Activated naive CD4-positive, alpha-beta T cell treated with anti-CD3 and anti-CD28 coated beads, Interleukin-2, amount 50 U/mL, for 24 hours (primary cell): ENCODE data around the gene TFB1M.
"Not testable (repeated sequence)": the region's sequence is repeated elsewhere in the genome, so short reads cannot be mapped to it uniquely, and the experiment has no call there.

Experiments
- H3K27ac Mint-ChIP-seq: one replicate; pipeline ENCODE4 v1.8.0; 2021; ENCODE audit warnings: mild to moderate bottlenecking, mixed read lengths
- H3K27me3 Mint-ChIP-seq: one replicate; pipeline ENCODE4 v1.8.0; 2021; ENCODE audit warnings: mixed read lengths
- H3K36me3 Mint-ChIP-seq: one replicate; pipeline ENCODE4 v1.8.0; 2021; ENCODE audit warnings: mixed read lengths
- H3K4me1 Mint-ChIP-seq: one replicate; pipeline ENCODE4 v1.8.0; 2021; ENCODE audit warnings: mixed read lengths
- H3K4me3 Mint-ChIP-seq: one replicate; pipeline ENCODE4 v1.8.0; 2021; ENCODE audit warnings: mild to moderate bottlenecking, mixed read lengths
- H3K9me3 Mint-ChIP-seq: one replicate; pipeline ENCODE4 v1.8.0; 2021; ENCODE audit warnings: mixed read lengths

Gene TFB1M

GRCh38 chr6:155290491-155290890, 23.8 kb downstream of the TFB1M start:
- Mint-ChIP-seq H3K27me3 (no peaks in the 10 kb centered on the region), H3K4me1 (peaks cover 25% of the 10 kb centered on the region), H3K27ac (no peak overlapping the region), H3K9me3 (no peaks in the 10 kb centered on the region), H3K4me3 (no peak overlapping the region), H3K36me3 (peaks cover 33% of the 10 kb centered on the region)

GRCh38 chr6:155287762-155288161, 26.5 kb downstream of the TFB1M start:
- Mint-ChIP-seq H3K4me1 (peaks cover 18% of the 10 kb centered on the region), H3K27ac (no peak overlapping the region), H3K27me3 (no peaks in the 10 kb centered on the region), H3K36me3 (peaks cover 35% of the 10 kb centered on the region), H3K9me3 (no peaks in the 10 kb centered on the region), H3K4me3 (no peak overlapping the region)

- H3K27ac Mint-ChIP-seq = no peak overlapping the region
- peaks cover 29% of the 10 kb centered on the region for H3K36me3 Mint-ChIP-seq
- no peaks in the 10 kb centered on the region for H3K9me3 Mint-ChIP-seq
- H3K27me3 Mint-ChIP-seq = no peaks in the 10 kb centered on the region
- H3K4me1 Mint-ChIP-seq = peaks cover 17% of the 10 kb centered on the region
- no peak overlapping the region for H3K4me3 Mint-ChIP-seq
Measured at GRCh38 chr6:155284775-155285174, 29.5 kb downstream of the TFB1M start.

GRCh38 chr6:155278319-155279049, 35.8 kb downstream of the TFB1M start:
- Mint-ChIP-seq H3K27me3 (no peaks in the 10 kb centered on the region), H3K36me3 (peaks cover 21% of the 10 kb centered on the region), H3K9me3 (no peaks in the 10 kb centered on the region), H3K4me1 (peaks cover 24% of the 10 kb centered on the region), H3K4me3 (no peak overlapping the region), H3K27ac (peak overlapping the region; percentile 25)

GRCh38 chr6:155276638-155277037, 37.6 kb downstream of the TFB1M start:
- no peaks in the 10 kb centered on the region for H3K27me3 Mint-ChIP-seq
- peaks cover 21% of the 10 kb centered on the region for H3K36me3 Mint-ChIP-seq
- peaks cover 31% of the 10 kb centered on the region for H3K4me1 Mint-ChIP-seq

GRCh38 chr6:155275808-155276480, 38.3 kb downstream of the TFB1M start:
- Mint-ChIP-seq H3K36me3 (peaks cover 21% of the 10 kb centered on the region), H3K27me3 (no peaks in the 10 kb centered on the region)

More at GRCh38 chr6:155276638-155277037, 37.6 kb downstream of the TFB1M start:
- no peak overlapping the region for H3K4me3 Mint-ChIP-seq
- no peak overlapping the region for H3K27ac Mint-ChIP-seq
- H3K9me3 Mint-ChIP-seq = no peaks in the 10 kb centered on the region

GRCh38 chr6:155274533-155274932, 39.8 kb downstream of the TFB1M start:
- H3K4me1 Mint-ChIP-seq = peaks cover 31% of the 10 kb centered on the region
- H3K4me3 Mint-ChIP-seq = no peak overlapping the region
- H3K36me3 Mint-ChIP-seq = peaks cover 19% of the 10 kb centered on the region
- H3K27me3 Mint-ChIP-seq = no peaks in the 10 kb centered on the region
- no peak overlapping the region for H3K27ac Mint-ChIP-seq
- H3K9me3 Mint-ChIP-seq = no peaks in the 10 kb centered on the region

More at GRCh38 chr6:155275808-155276480, 38.3 kb downstream of the TFB1M start:
- H3K9me3 Mint-ChIP-seq = no peaks in the 10 kb centered on the region
- peaks cover 31% of the 10 kb centered on the region for H3K4me1 Mint-ChIP-seq
- H3K27ac Mint-ChIP-seq = peak overlapping the region; percentile 65
- no peak overlapping the region for H3K4me3 Mint-ChIP-seq

GRCh38 chr6:155274106-155274505, 40.2 kb downstream of the TFB1M start:
- H3K27ac Mint-ChIP-seq = no peak overlapping the region
- no peaks in the 10 kb centered on the region for H3K9me3 Mint-ChIP-seq
- no peaks in the 10 kb centered on the region for H3K27me3 Mint-ChIP-seq
- no peak overlapping the region for H3K4me3 Mint-ChIP-seq
- H3K36me3 Mint-ChIP-seq = peaks cover 16% of the 10 kb centered on the region
- H3K4me1 Mint-ChIP-seq = peaks cover 31% of the 10 kb centered on the region

GRCh38 chr6:155273431-155273830, 40.9 kb downstream of the TFB1M start:
- H3K27ac Mint-ChIP-seq = peak overlapping the region; percentile 83
- H3K27me3 Mint-ChIP-seq = no peaks in the 10 kb centered on the region
- no peak overlapping the region for H3K4me3 Mint-ChIP-seq
- H3K4me1 Mint-ChIP-seq = peaks cover 31% of the 10 kb centered on the region
- H3K9me3 Mint-ChIP-seq = no peaks in the 10 kb centered on the region
- H3K36me3 Mint-ChIP-seq = peaks cover 14% of the 10 kb centered on the region

GRCh38 chr6:155272353-155273232, 41.7 kb downstream of the TFB1M start:
- peaks cover 14% of the 10 kb centered on the region for H3K36me3 Mint-ChIP-seq

GRCh38 chr6:155271145-155271544, 43.1 kb downstream of the TFB1M start:
- Mint-ChIP-seq H3K27me3 (no peaks in the 10 kb centered on the region), H3K4me1 (peaks cover 23% of the 10 kb centered on the region), H3K9me3 (no peaks in the 10 kb centered on the region), H3K36me3 (peaks cover 15% of the 10 kb centered on the region), H3K27ac (no peak overlapping the region), H3K4me3 (no peak overlapping the region)

More at GRCh38 chr6:155272353-155273232, 41.7 kb downstream of the TFB1M start:
- Mint-ChIP-seq H3K27me3 (no peaks in the 10 kb centered on the region), H3K4me3 (no peak overlapping the region), H3K4me1 (peaks cover 32% of the 10 kb centered on the region), H3K9me3 (no peaks in the 10 kb centered on the region), H3K27ac (peak overlapping the region; percentile 75)

GRCh38 chr6:155270561-155271091, 43.7 kb downstream of the TFB1M start:
- Mint-ChIP-seq H3K27me3 (no peaks in the 10 kb centered on the region), H3K4me1 (peaks cover 23% of the 10 kb centered on the region), H3K36me3 (peaks cover 15% of the 10 kb centered on the region), H3K9me3 (no peaks in the 10 kb centered on the region), H3K4me3 (no peak overlapping the region), H3K27ac (no peak overlapping the region)

GRCh38 chr6:155269765-155270164, 44.5 kb downstream of the TFB1M start:
- Mint-ChIP-seq H3K27me3 (no peaks in the 10 kb centered on the region), H3K9me3 (no peaks in the 10 kb centered on the region), H3K4me1 (peaks cover 19% of the 10 kb centered on the region), H3K4me3 (no peak overlapping the region), H3K27ac (no peak overlapping the region), H3K36me3 (peaks cover 14% of the 10 kb centered on the region)

GRCh38 chr6:155268088-155268867, 46.0 kb downstream of the TFB1M start:
- Mint-ChIP-seq H3K27ac (peak overlapping the region; percentile 2), H3K4me1 (peaks cover 25% of the 10 kb centered on the region), H3K36me3 (peaks cover 12% of the 10 kb centered on the region)
- H3K9me3 Mint-ChIP-seq, H3K4me3 Mint-ChIP-seq, H3K27me3 Mint-ChIP-seq: not testable (repeated sequence)

GRCh38 chr6:155267411-155267810, 46.9 kb downstream of the TFB1M start:
- Mint-ChIP-seq H3K4me1 (peaks cover 21% of the 10 kb centered on the region), H3K4me3 (no peak overlapping the region), H3K27ac (no peak overlapping the region), H3K36me3 (peaks cover 10% of the 10 kb centered on the region), H3K9me3 (no peaks in the 10 kb centered on the region), H3K27me3 (no peaks in the 10 kb centered on the region)
